Hepatocyte (in vitro differentiated cells): Measurements from ENCODE around the gene ZNF385B.

Source experiments
- CTCF ChIP-seq: fragments of 200-600 bp; sonication (generic); IDR thresholded peaks from 2 replicates; pipeline ENCODE4 v1.5.1; 2016; ENCODE audit warnings: antibody characterized with exemption, mild to moderate bottlenecking; ENCODE audit not compliant: poor library complexity
- EZH2 ChIP-seq: fragments of 200-600 bp; sonication (generic); IDR thresholded peaks from 2 replicates; pipeline ENCODE4 v1.6.1; 2016; ENCODE audit warnings: antibody characterized with exemption, mild to moderate bottlenecking, borderline replicate concordance

GRCh38 chr2:179771791-179772190 lies 89.6 kb downstream of the ZNF385B start:
- TF ChIP-seq CTCF (no peak), EZH2 (no peak)
